HG03442 (cell line): ENCODE data around the gene CREB3L2.

Source experiments
- ATAC-seq: cut with Tn5 transposase; IDR thresholded peaks from one replicate; pipeline ENCODE4 v1.9.1; 2021; ENCODE audit warnings: mild to moderate bottlenecking, moderate library complexity; ENCODE audit not compliant: unreplicated experiment

Gene CREB3L2

DNA sequence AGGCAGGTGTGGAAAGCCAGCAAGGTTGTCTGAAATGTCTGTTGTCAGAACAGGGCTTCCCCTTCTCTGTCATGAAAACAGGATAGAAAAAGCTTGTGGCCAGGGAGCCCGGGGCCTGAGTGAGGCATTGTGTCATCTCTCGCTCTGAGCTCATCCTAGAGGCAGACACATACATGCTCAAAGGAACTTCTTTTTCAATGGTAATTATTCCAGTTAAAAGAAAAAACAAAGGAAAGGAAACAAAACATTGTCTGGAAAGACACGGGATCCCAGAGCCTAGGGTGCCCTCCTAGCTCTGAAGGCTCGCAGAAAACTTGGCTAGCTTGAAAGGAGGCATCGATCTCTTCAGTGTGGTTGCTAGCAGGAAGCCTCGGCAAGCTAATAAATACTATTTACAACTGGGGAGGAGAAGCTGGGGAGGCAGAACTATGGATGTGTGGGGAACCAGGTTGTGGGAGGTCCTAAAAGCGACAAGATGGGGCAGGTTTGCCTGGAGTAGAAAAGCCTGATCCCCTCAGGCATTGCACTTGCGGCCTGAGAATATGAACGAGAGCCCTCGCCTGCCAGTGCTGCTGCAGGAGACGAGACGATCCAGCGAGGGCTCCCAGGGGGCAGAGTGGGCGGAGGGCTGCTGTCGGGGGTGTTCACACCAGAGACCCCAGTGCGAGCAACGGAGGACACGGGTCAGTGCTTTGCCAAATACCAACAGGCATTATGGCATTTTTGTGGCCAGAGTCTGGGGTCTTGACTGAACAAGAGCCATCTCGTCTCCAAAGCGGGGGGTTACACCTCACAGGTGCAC is 122.3 kb downstream of the CREB3L2 start:
- ATAC-seq: peak; percentile 37

- ATAC-seq: no peak
These were observed 123.4 kb downstream of the CREB3L2 start for GRCh38 chr7:137878333-137878961.

- ATAC-seq: no peak
These were observed 124.7 kb downstream of the CREB3L2 start for GRCh38 chr7:137877027-137877675.

DNA sequence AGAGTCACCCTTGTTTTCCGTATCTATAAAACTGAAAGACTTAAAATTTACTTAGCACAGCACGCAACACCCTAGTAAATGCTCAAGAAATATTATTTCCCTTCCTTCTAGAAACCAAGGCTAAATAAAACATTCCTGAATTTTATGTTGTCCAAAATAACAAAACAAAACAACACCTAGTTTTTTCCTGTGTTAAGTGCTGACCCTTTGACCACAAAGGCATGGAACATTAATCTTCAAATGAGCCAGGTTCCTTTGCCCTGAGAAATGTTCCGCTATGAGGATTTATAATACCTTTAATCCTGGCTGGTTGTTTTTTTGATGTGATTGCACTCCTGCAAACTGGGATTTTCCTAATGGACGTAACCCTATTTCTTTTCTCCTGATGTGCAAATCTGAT is 126.1 kb downstream of the CREB3L2 start:
- ATAC-seq: no peak

GRCh38 chr7:137873979-137874777 is 127.7 kb downstream of the CREB3L2 start:
- ATAC-seq: no peak

DNA sequence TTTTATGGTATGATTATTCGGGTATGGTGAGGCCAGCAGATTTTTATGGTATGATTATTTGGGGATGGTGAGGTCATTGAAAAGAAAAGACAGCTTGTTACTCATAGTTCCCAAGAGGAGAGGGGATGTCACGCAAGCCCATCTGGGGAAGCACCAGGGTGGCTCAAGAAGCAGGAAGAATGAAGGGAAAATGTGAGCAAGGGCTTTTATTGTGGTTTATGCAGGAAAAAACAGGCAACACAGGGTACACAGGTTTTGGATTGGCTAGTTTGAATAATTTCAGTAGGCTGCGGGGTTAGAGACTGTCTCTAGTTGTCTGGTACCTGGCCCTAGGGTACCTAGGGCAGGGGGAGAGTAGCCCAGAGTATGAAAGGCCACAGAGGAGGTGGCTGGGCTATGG is 128.4 kb downstream of the CREB3L2 start:
- peak; percentile 44 for ATAC-seq

DNA sequence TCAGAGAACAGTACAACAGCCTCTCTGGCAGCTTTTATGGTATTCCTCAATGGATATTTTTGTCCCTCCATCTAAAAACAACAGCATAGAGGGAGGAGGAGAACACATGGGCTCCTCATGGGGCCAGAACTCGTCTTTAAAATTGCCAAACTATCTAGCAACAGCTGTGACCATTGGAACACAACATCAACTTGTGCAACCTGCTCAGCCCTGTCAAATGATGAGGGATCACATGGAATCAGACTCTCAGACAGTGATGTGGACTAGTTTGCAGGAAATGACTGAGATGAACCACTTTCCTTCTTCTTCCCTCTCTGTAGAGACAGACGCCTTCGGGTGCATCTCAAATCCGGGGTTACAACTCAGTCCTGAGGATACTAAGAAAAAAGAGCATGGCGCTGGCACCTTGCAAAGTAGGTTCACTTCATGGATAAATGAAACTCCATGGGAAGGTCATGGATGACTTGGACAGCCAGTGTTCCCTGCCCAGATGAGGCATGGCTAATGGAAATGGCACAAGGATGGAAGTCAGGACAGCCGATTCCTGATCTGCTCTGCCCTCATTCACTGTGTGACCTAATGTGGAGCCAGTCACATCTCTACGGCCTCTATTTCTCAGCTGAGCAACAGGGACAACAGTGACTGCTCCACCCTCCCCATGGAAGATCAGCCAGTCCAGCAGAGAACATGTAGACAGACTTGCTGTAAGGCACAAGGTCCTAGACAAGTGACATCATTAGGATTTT is 130.5 kb downstream of the CREB3L2 start:
- ATAC-seq: no peak

GRCh38 chr7:137870684-137871083 is 131.2 kb downstream of the CREB3L2 start:
- no peak for ATAC-seq

DNA sequence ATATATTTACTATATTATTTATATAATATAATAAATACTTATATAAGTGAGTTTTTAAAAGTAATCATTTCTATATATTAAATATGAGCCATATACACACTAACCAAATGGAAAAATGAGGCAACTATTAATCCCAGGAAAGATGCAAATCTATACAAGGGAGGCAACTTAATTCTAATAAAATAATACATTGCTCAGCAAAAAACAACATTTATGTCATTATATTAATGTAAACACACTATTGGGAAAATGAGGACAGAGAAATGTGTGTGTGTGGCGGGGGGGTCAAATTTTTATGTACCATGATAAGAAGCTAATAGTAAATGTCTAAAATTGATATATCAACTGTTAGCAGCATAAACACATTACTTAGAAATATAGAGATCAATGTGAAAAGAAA is 131.8 kb downstream of the CREB3L2 start:
- ATAC-seq: no peak

- no peak for ATAC-seq
These were observed 132.6 kb downstream of the CREB3L2 start for GRCh38 chr7:137869260-137869659.

- no peak for ATAC-seq
These were observed 134.6 kb downstream of the CREB3L2 start for GRCh38 chr7:137867289-137867688.

DNA sequence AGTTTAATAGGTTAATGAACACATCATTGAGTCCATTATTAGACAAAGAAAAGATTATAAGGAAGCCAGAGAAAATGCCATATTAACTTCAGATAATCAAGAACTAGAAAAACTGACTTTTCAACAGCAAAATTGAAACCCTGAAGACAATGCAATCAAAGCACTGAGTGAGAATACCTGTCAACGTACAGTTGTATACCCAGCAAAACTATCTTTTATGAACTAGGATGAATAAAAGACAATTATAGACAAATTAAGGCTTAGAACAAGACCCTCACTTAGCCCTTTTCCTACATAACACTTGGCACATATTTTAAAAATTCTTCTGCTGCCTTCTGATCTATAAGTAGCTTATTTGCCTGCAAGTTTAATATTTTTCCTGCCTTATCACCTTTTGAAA is 136.1 kb downstream of the CREB3L2 start:
- no peak for ATAC-seq

- no peak for ATAC-seq
These were observed 138.9 kb downstream of the CREB3L2 start for GRCh38 chr7:137862964-137863363.

GRCh38 chr7:137862358-137862757 is 139.5 kb downstream of the CREB3L2 start:
- ATAC-seq: no peak

DNA sequence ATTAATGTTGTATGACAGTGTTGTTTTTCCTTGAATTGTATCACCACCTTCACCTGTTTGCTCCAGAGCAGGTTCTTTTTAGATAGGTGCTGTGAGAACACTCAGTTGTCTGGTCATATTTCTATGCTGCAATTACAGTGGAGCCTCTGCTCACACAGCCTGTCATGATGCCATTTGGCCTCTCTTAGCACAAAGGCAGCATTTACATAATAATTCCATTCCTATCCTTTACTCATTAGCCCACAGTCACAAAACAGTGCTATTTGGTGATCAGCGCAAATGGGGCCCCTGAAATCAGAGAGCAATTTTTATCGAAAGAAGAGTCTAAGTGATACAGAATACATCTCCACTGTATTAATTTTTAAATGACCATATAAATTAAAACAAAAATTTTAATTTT is 141.3 kb downstream of the CREB3L2 start:
- no peak for ATAC-seq

DNA sequence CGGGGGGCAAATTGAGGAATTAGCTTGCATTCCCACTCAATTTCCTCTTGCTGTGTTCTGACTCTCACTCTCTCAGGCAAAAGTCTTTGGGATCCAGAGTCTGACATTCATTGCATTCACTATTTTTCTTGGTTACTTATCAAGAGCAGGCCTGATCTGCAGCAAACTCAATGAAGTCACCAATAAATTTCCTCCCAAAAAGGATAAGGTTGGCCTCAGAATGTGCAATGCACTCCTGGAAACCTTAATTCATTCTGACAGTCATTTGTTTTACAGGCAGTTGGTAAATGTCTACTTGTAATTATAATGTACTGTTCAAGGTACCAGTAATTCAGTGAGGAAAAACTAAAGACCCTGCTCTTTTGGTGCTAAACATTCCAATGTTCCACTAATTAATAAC is 148.8 kb downstream of the CREB3L2 start:
- no peak for ATAC-seq

DNA sequence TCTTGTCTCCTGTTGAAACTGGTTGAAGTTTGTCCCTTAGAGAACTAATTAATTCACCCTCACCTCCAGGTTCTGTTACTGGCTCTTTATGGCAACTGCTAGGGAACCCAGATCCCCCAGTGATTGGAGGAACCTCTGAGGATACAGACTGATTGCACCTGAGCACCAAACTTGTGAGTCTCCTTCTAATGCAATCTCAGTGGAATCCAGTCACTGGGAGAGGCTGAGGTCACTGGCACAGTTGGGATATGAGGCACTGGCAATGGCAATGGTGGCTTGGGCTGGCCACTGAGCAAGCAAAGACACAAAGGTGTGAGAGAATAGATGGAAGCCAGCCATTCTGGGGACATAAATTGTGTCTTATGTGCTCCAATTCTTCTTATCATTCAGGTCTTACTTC is 149.8 kb downstream of the CREB3L2 start:
- ATAC-seq: no peak

- ATAC-seq: no peak
These were observed 150.6 kb downstream of the CREB3L2 start for GRCh38 chr7:137850972-137851945.

GRCh38 chr7:137850571-137850970 is 151.3 kb downstream of the CREB3L2 start:
- no peak for ATAC-seq
